OCI-LY3 (cell line): Measurements from ENCODE around the gene ANAPC4.

Source experiments
- CTCF ChIP-seq: fragments of 200-600, 300-600 bp; sonication (generic); IDR thresholded peaks from 2 replicates; pipeline ENCODE4 v1.5.1; 2014; ENCODE audit warnings: antibody characterized with exemption, low read length, low read depth
- EZH2phosphoT487 ChIP-seq: fragments of 200-600 bp; shearing (Covaris generic); IDR thresholded peaks from 2 replicates; pipeline ENCODE4 v1.6.1; 2018; ENCODE audit warnings: antibody characterized with exemption, mixed run types, low read depth

- TF ChIP-seq CTCF (no peak), EZH2phosphoT487 (no peak)
These were observed 30.1 kb upstream of the ANAPC4 start for GRCh38 chr4:25346913-25347312.
